Activated T-cell treated with anti-CD3 and anti-CD28 coated beads, Interleukin-2, amount 50 U/mL, for 4 hours (primary cell): ENCODE data around the gene PITPNM3. TPM values are rescaled to one million over a fixed set of nuclear protein-coding genes. Genes with fewer than 3 reads are reported as not detected.
A peak's percentile ranks its signal among the peaks of the same experiment; 100 is the strongest.

Source experiments
- ATAC-seq, 2 donors: fragments of 200-7000 bp; cut with Tn5 transposase; one replicate each; pipeline ENCODE4 v1.10.0; 2021
- DNase-seq: peaks from one replicate; pipeline ENCODE4 v3.0.0-alpha.2; 2020
- H3K27me3 Mint-ChIP-seq: one replicate; pipeline ENCODE4 v1.8.0; 2021; ENCODE audit warnings: low read depth, mixed read lengths
- H3K36me3 Mint-ChIP-seq: one replicate; pipeline ENCODE4 v1.8.0; 2022; ENCODE audit warnings: mixed read lengths; ENCODE audit not compliant: insufficient read depth
- H3K4me1 Mint-ChIP-seq: one replicate; pipeline ENCODE4 v1.8.0; 2021; ENCODE audit warnings: low read depth, mixed read lengths
- H3K4me3 Mint-ChIP-seq: one replicate; pipeline ENCODE4 v1.8.0; 2021; ENCODE audit warnings: mild to moderate bottlenecking, moderate library complexity, mixed read lengths
- H3K9me3 Mint-ChIP-seq: one replicate; pipeline ENCODE4 v1.8.0; 2021; ENCODE audit warnings: mixed read lengths
- total RNA-seq, 3 donors: library from RNA; stranded (reverse); gene quantifications; one replicate each; pipeline ENCODE4 v1.2.1, GENCODE V29; 2021

The PITPNM3 gene
- total RNA-seq, 3 donors from 2014 or later, result 0.33 to 0.58 (median 0.56) TPM

DNA sequence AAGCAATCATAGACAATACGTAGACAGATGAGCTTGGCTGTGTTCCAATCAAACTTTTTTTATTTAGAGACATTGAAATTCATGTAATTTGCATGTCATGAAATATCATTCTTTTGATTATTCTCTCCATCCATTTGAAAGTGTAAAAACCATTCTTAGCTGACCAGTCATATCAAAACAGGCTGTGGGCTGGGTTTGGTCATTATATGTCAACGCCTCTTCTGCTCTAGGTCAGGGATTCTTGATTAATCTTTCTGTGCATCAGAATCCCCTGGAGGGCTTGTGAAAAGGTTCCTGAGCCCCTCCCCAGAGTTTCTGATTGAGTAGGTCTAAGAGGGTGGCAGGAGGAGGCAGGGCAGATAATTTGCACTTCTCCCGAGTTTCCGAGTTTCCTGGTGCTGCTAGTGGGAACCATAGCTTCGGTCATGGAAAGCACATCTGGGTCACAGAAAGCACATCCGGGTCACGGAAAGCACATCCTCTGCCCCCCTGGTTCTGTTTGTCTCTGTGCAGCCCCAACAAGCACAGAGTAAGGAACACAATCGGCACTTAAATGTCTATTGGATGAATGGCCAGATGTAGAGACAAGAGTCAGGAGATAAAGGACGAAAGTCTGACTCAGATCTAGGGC lies 95.7 kb downstream of the PITPNM3 start:
- Mint-ChIP-seq H3K36me3 (no peaks in the 10 kb centered on the region), H3K9me3 (no peaks in the 10 kb centered on the region), H3K4me3 (no peak overlapping the region), H3K27me3 (peaks cover 1% of the 10 kb centered on the region), H3K4me1 (peaks cover 11% of the 10 kb centered on the region)
- DNase-seq (no peak), ATAC-seq (no peak)

DNA sequence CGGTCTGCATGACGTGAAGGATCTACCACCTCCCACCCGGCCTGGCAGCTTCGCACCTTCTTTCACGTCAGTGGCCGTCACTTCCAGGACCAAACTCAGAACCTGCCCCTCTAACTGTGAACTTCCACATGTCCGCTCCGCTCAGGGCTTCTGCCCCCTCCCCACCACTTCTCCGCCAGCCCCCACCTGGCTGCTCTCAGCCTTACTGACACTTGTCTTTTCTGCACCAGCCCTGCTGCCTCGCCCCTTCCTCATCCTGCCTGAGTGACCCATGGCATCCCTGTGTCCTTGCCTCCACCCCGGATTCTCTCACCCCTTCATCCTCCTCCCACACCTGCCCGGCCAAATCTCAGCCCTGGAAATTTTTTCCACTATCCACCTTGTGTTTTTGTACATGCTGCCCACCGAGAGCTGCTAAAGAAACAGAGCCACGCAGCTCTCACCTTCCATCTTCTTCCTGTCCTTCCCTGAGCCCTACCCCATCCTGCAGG lies 97.8 kb downstream of the PITPNM3 start:
- no peaks in the 10 kb centered on the region for H3K27me3 Mint-ChIP-seq
- no peak for DNase-seq
- H3K36me3 Mint-ChIP-seq, result no peaks in the 10 kb centered on the region
- no peaks in the 10 kb centered on the region for H3K9me3 Mint-ChIP-seq
- no peak for ATAC-seq
- H3K4me1 Mint-ChIP-seq, result peaks cover 14% of the 10 kb centered on the region
- H3K4me3 Mint-ChIP-seq, result no peak overlapping the region

DNA sequence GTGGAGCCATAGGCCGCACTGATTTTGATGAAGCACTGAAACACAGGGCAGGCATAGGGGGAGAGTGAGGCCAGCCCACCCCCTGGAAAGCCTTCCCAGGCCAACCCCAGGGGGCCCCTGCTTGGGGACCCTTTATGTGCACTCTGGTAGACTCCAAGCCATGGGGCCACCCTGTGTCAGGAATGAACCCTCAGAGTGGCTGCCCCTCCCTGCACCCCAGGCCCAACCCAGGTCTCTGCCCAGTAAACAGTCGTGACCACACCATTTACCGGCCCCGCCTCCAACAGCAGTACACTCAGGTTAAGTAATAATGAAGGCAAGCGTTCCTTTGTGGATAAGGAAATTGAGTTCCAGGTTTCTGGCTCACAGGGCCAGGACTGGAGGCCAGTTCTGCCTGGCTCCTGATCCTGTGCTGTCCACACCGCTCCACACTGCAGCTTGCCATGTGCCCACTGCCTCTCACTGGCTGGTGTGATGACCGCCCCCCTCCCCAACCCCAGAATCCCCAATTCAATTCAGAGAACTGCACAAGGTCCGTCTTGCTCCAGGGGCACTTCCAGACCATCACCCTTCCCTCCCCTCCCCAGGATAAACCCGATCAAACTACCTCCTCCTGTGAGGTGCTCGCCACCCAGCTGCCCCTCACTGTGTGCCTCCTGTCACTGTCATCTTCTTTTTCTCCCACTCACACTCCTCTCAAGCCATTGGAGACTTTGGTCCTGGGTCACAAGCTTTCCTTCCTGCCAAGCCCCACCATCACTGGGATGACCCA lies 98.5 kb downstream of the PITPNM3 start:
- no peaks in the 10 kb centered on the region for H3K9me3 Mint-ChIP-seq
- DNase-seq, result no peak
- H3K4me3 Mint-ChIP-seq, result no peak overlapping the region
- no peaks in the 10 kb centered on the region for H3K27me3 Mint-ChIP-seq
- no peaks in the 10 kb centered on the region for H3K36me3 Mint-ChIP-seq
- no peak for ATAC-seq
- peaks cover 14% of the 10 kb centered on the region for H3K4me1 Mint-ChIP-seq

DNA sequence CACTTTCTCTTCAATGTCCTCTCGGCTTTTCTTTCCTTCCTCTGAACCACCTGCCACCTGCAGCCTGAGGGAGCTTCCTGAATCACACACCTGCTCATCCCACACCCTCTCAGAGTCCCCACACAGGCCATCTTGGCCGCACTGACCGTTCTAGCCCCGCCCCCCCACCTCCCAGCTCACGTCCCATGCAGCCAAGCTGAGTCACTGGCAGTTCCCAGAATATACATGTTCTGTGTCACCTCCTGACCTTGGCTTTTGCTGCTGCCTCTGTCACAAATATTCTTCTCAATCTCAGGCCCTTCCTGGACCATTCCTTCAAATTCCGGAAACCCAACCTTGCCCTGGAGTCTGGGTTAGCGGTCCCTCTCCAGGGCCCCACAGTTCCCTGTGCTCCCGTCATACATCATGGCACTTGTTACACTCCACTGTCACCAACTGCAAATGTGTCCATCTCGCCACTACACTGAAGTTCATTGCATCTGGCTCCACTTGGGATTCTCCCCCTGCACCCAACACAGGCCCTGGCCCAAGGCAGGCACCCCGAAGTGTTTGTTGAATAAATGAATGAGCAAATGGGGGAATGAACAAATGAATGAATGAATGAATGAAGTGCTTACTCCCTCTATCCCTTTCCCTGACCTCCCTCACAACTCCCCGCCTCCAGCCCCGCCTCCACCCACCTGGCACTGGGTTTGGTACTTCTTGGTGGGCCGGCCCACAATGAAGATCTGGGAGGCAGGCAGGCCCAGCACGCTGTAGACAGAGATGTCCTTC lies 99.3 kb downstream of the PITPNM3 start:
- no peak for DNase-seq
- no peaks in the 10 kb centered on the region for H3K36me3 Mint-ChIP-seq
- no peak overlapping the region for H3K4me3 Mint-ChIP-seq
- H3K4me1 Mint-ChIP-seq, result peaks cover 13% of the 10 kb centered on the region
- no peaks in the 10 kb centered on the region for H3K27me3 Mint-ChIP-seq
- no peak for ATAC-seq
- H3K9me3 Mint-ChIP-seq, result no peaks in the 10 kb centered on the region

DNA sequence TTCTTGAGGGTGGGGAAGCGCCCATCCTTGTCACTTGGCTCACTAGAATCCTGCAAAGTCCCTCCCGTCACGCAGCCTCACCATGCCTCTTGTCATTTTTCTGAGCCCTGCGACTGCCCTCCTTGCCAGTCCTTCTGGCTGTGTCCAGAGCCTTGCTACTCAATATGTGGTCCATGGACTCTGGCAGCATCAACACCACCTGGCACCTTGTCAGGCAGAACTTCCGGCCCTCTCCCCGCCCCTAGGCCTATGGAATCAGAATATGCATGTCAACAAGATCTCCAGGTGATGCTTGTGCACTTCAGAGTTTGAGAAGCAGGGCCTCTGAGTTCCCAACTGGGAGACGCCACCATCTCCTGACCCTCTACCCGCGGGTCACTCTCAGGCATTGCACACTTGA lies 100.0 kb downstream of the PITPNM3 start:
- DNase-seq, result no peak
- Mint-ChIP-seq H3K4me1 (peaks cover 12% of the 10 kb centered on the region), H3K4me3 (peak overlapping the region; percentile 31), H3K27me3 (no peaks in the 10 kb centered on the region), H3K9me3 (no peaks in the 10 kb centered on the region), H3K36me3 (no peaks in the 10 kb centered on the region)
- no peak for ATAC-seq

DNA sequence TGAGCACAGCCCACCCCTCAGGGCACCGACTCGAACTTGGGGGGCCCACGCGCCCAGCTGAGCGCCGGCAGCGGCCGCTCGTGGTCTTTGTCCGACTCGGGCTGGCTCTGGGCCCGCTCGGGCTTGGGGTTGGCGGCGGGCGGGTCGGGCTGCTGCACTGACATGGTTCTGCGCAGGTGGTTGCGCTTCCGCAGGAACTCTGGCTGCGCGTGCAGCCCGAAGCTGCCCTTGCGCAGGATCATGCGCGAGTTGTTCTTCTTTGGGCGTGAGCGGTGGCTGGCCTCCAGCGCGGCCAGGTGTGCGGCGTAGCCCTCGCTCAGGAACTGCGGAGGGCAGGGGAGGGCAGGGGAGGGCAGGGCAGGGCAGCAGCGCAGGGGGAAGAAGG lies 101.0 kb downstream of the PITPNM3 start:
- Mint-ChIP-seq H3K4me1 (peaks cover 12% of the 10 kb centered on the region), H3K27me3 (no peaks in the 10 kb centered on the region), H3K4me3 (no peak overlapping the region), H3K9me3 (no peaks in the 10 kb centered on the region), H3K36me3 (no peaks in the 10 kb centered on the region)
- DNase-seq (peak; percentile 19), ATAC-seq (peak; percentile 83 to 88)

DNA sequence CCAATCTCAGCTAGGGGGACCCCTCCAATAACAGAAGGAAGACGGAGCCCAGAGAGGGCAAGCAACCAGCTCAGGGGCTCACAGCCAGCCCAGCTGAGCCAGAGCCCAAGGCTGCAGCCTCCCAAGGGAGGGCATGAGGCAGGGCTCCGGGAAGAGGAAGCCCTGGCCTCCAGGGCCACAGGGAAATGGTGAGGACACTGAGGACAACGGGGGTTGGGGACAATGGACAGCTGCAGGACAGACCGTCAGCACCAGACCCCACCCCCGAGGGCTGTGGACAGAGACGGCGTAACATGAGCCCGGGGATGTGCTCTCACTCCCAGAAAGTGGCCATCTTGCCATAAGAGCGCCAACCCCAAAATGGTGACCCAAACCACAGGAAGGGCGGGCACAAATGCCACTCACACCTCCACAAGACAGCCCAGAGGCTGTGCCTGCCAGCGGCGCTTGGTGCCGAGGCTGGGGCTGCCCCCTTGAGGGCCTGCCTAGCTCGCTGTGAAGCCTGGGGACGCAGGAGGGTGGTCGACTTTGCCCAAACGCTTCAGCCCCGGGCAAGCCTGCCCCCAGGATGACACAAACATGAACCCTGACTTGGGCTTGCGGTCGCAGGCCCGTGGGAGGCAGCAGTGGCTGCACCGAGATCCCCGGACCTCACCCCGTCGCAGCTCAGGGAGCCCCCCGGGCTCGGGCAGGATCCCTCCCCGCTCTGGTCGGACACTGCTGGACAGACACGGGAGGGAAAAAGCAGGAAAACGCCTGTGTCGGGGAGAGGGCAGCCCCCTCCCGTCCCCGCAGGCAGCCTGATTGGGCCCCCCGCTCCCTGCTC lies 101.6 kb downstream of the PITPNM3 start:
- H3K4me3 Mint-ChIP-seq, result peak overlapping the region; percentile 5
- H3K27me3 Mint-ChIP-seq, result no peaks in the 10 kb centered on the region
- DNase-seq (no peak), ATAC-seq (peak in 1 of 2 donors; percentile 7)
- H3K36me3 Mint-ChIP-seq, result no peaks in the 10 kb centered on the region
- H3K9me3 Mint-ChIP-seq, result no peaks in the 10 kb centered on the region
- H3K4me1 Mint-ChIP-seq, result peaks cover 12% of the 10 kb centered on the region

DNA sequence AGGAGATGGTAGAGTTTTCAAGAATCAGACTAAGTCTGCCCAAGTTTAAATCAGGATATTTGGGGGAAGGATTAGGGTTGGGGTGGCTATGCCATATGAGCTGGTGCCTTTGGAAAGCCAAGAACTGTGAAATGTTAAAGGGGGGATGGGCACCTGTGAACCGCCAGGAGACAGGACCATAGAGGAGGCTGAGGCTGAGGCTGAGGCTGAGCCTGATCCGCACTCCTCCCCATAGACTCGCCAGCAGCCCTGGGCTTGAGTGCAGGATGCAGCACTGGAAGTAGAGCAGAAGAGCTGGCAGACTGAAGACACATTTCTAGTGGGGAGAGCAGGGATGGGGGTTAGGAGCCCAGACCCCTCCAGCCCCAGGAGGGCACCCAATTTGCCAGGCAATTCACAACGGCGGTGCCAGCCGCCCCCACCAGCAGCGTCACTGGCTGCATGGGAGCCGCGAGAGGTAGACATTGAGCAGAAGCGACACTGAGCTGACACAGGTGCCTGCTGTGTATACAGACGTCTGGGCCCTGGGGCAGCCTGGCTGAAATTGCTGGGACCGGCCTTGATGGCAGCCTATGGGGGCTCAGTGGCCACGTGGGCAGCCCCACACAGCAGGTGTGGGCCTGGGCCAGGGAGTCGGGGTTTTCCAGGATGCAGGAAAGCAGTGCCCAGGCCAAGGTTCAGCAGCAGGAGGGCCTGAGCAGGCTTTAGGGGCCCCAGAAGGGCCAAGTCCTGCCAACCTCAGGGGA lies 102.9 kb downstream of the PITPNM3 start:
- Mint-ChIP-seq H3K27me3 (no peaks in the 10 kb centered on the region), H3K4me3 (peak overlapping the region; percentile 20), H3K9me3 (no peaks in the 10 kb centered on the region)

DNA sequence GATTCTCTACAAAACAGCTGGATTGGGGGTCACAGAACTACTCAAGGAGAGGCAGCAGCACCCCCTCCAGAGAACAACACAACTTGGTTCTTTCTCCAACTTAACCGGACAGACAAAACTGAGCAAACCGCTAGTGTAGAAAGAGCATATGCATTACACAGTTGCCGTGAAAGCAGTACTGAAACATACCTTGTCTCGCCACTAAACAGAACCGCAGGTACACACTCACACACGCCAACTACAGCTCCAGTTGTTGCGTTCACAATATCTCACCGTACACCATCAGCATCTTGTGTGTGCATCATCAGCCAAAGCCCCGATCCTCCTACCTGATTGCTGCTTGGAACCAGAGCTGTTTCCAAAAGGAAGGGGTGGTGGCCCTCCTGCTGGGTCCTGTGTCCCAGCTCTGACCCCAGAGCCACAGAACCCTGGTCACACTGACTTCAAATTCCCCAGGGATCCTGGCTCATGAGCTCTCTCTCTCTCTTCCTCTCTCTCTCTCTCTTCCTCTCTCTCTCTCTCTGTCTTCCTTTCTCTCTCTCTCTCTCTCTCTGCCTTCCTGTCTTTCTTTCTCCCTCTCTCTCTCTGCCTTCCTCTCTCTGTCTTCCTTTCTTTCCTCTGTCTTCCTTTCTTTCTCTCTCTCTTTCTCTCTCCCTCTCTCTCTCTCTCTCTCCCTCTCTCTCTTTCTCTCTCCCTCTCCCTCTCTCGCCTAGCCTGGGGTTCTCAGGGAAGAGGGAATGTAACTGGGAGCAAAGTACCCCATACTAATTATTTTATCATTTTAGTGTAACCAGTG lies 103.7 kb downstream of the PITPNM3 start:
- H3K4me3 Mint-ChIP-seq, result no peak overlapping the region
- ATAC-seq (no peak), DNase-seq (no peak)
- peaks cover 12% of the 10 kb centered on the region for H3K4me1 Mint-ChIP-seq
- no peaks in the 10 kb centered on the region for H3K9me3 Mint-ChIP-seq
- H3K27me3 Mint-ChIP-seq, result no peaks in the 10 kb centered on the region
- H3K36me3 Mint-ChIP-seq, result no peaks in the 10 kb centered on the region

More for the DNA sequence above, 102.9 kb downstream of the PITPNM3 start:
- DNase-seq (no peak), ATAC-seq (no peak)
- H3K36me3 Mint-ChIP-seq, result no peaks in the 10 kb centered on the region
- peaks cover 12% of the 10 kb centered on the region for H3K4me1 Mint-ChIP-seq

DNA sequence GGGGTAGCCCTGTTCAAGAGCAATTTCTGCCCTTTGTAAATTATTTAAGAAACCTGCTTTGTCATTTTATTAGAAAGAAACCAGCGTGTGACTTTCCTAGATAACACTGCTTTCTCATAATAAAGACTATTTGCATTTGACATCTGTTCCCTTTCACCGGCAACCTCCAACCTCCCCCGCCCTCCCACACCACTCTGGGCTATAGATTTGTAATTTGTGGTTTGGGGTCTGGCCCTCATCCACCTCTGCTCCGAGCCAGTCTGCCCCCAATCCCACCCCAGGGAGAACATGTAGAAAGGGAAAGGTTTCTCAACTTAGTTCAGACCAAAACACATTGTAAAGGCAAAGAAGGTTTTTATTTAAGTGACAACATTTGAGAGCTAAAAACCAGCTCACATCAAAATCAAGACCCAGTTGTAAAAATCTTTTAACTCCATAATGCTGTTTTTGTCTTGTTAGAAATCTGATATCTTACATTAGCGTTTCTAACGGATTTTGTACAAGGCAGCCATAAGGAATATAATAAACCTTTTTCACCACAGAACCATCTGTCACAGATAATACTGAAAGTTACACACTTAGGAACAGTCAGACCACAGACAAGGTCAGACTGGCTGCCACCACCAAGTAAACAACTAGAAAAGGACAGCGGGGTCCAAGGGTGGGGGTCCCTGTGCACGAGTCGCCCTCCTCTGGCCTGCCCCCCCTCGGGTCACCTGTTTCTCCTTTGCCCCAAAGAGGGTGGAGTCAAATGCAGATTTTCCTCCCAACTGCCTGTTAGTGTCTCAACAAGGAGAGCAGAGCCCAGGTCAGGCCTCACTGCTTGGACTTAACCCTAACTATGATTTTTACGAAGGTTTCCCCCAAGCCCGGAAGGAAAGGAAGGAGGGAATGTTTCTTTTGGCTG lies 105.2 kb downstream of the PITPNM3 start:
- Mint-ChIP-seq H3K27me3 (no peaks in the 10 kb centered on the region), H3K4me1 (peaks cover 4% of the 10 kb centered on the region), H3K9me3 (no peaks in the 10 kb centered on the region), H3K36me3 (no peaks in the 10 kb centered on the region), H3K4me3 (no peak overlapping the region)
- no peak for DNase-seq
- ATAC-seq, result no peak

DNA sequence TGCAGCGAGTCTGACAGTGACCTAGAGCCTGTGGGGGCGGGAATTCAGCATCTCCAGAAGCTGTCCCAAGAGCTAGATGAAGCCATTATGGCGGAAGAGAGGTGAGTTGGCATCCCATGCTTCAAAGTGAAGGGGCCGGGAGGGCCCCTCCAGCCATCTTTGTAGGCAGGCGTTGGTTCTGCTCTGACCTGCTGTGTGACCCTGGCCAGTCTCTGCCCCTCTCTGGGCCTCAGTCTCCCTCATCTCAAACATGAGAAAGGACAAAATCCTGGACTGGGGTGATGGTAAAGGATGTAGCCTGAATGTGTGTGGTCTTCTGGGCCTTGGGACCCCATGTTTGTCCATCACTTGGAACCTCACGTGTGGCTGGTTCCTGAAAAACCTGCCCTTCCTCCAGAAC lies 107.0 kb downstream of the PITPNM3 start:
- peaks cover 5% of the 10 kb centered on the region for H3K4me1 Mint-ChIP-seq
- no peaks in the 10 kb centered on the region for H3K27me3 Mint-ChIP-seq
- H3K36me3 Mint-ChIP-seq, result no peaks in the 10 kb centered on the region
- DNase-seq (no peak), ATAC-seq (no peak)
- no peak overlapping the region for H3K4me3 Mint-ChIP-seq
- no peaks in the 10 kb centered on the region for H3K9me3 Mint-ChIP-seq

DNA sequence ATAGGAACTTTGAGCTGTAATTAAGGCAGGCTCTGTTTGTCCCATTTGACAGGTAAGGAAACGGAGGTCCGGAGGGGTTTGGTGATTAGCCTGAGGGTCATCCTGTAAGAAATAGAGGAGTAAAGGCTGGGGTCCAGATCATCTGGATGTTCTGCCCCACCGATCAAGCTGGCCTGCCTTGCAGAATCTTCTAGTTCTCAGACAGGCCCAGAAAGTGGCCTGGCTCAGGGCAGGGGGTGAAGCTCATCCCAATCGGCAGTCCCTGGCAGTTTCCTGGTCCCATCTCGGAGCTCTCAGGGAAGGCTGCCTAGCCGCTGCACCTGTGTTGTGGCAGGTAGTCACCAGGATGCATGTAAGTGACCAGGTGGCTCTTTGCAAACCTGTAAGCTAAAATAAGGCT lies 107.9 kb downstream of the PITPNM3 start:
- no peak overlapping the region for H3K4me3 Mint-ChIP-seq
- ATAC-seq, result no peak
- H3K36me3 Mint-ChIP-seq, result no peaks in the 10 kb centered on the region
- peaks cover 9% of the 10 kb centered on the region for H3K4me1 Mint-ChIP-seq
- no peaks in the 10 kb centered on the region for H3K27me3 Mint-ChIP-seq
- DNase-seq, result no peak
- H3K9me3 Mint-ChIP-seq, result no peaks in the 10 kb centered on the region
